Measurements from ENCODE around the gene NTNG1.

The NTNG1 gene

DNA sequence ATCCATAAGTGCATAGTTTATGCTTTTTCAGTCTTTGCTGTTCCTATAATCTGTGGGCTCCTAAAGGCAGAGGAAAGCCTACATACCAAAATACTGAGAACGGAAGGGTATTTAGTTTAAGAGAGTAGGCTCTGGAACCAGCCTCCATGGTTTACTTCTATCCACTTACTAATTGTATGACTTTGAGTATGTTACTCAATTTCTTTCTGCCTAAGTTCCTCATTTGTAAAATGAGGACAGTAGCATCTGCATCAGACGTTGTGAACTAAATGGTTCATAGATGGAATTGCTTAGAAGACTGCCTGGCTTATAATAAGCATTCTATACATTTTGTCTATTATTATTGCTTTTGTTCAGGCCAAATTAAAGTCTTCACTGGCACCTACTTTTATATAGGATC is 111.0 kb downstream of the NTNG1 start:
- H3K79me2 ChIP-seq = no peaks in the 10 kb centered on the region
- TF ChIP-seq, protein P1, sequence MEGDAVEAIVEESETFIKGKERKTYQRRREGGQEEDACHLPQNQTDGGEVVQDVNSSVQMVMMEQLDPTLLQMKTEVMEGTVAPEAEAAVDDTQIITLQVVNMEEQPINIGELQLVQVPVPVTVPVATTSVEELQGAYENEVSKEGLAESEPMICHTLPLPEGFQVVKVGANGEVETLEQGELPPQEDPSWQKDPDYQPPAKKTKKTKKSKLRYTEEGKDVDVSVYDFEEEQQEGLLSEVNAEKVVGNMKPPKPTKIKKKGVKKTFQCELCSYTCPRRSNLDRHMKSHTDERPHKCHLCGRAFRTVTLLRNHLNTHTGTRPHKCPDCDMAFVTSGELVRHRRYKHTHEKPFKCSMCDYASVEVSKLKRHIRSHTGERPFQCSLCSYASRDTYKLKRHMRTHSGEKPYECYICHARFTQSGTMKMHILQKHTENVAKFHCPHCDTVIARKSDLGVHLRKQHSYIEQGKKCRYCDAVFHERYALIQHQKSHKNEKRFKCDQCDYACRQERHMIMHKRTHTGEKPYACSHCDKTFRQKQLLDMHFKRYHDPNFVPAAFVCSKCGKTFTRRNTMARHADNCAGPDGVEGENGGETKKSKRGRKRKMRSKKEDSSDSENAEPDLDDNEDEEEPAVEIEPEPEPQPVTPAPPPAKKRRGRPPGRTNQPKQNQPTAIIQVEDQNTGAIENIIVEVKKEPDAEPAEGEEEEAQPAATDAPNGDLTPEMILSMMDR (IDR thresholded peaks at IDR 0.05) = no peak
- no peak overlapping the region for H3K9ac ChIP-seq
- no peak overlapping the region for H3K27ac ChIP-seq
- no peak overlapping the region for H3K4me2 ChIP-seq (ENCODE audit: low read length)
- H3K27me3 ChIP-seq (ENCODE audit: control insufficient read depth, insufficient read depth, low read length) = no peaks in the 10 kb centered on the region
- H3K9me3 ChIP-seq (ENCODE audit: control insufficient read depth, low read length) = no peaks in the 10 kb centered on the region
- H3K36me3 ChIP-seq (ENCODE audit: control insufficient read depth, insufficient read depth, low read length) = no peaks in the 10 kb centered on the region
- no peak overlapping the region for H3K4me3 ChIP-seq (ENCODE audit: low read depth, low read length)
- no peak overlapping the region for H2AFZ ChIP-seq
- H3K4me1 ChIP-seq = no peaks in the 10 kb centered on the region

DNA sequence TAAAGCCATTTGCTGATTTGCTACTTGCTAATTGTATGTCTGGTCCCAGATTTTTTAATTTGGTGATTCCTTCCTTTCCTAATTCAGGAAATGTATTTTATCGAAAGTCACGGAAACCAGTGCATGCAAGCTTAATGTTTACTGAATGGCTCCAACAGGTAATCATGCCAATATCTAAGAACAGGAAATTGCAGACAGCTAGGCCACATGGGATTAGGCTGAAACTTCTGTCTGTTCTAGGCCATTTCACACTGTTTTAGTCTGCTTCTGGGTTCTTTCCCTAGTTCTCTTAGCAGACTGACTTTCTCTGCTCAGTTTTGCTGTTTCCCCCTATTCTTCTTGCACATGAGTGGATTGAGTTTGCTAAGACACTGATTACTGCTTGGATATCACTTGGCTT is 111.4 kb downstream of the NTNG1 start:
- Histone ChIP-seq H3K27ac (no peak overlapping the region), H3K4me2 (ENCODE audit: low read length) (no peak overlapping the region), H3K4me1 (no peaks in the 10 kb centered on the region), H3K36me3 (ENCODE audit: control insufficient read depth, insufficient read depth, low read length) (no peaks in the 10 kb centered on the region), H3K4me3 (ENCODE audit: low read depth, low read length) (no peak overlapping the region), H3K9me3 (ENCODE audit: control insufficient read depth, low read length) (no peaks in the 10 kb centered on the region), H2AFZ (no peak overlapping the region), H3K9ac (no peak overlapping the region), H3K27me3 (ENCODE audit: control insufficient read depth, insufficient read depth, low read length) (no peaks in the 10 kb centered on the region), H3K79me2 (no peaks in the 10 kb centered on the region)
- TF ChIP-seq, protein P1 (IDR thresholded peaks at IDR 0.05) = no peak

DNA sequence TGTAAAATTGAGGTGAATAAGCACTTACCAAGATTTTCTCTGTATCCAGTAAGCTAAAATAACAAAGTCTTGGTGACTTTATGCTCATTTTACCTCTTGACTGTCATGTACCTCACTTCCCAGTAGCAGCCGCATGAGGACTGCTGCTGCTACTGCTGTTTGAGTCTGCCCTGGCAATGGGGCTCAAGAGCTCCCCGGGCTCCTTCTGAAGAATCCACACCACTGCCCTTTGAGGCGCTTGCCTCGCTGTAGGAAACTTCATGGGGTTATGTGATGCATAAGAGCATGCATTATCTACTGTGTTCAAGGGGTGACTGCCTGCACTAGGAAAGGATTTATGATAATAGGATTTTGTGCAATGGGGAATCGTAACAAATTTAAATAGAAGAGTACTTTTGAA is 113.5 kb downstream of the NTNG1 start:
- Histone ChIP-seq H3K4me3 (ENCODE audit: low read depth, low read length) (no peak overlapping the region), H3K4me2 (ENCODE audit: low read length) (no peak overlapping the region), H2AFZ (no peak overlapping the region), H3K9ac (no peak overlapping the region), H3K79me2 (no peaks in the 10 kb centered on the region), H3K9me3 (ENCODE audit: control insufficient read depth, low read length) (no peaks in the 10 kb centered on the region), H3K27ac (no peak overlapping the region), H3K27me3 (ENCODE audit: control insufficient read depth, insufficient read depth, low read length) (no peaks in the 10 kb centered on the region), H3K4me1 (no peaks in the 10 kb centered on the region), H3K36me3 (ENCODE audit: control insufficient read depth, insufficient read depth, low read length) (no peaks in the 10 kb centered on the region)
- TF ChIP-seq, protein P1 (IDR thresholded peaks at IDR 0.05) = no peak

DNA sequence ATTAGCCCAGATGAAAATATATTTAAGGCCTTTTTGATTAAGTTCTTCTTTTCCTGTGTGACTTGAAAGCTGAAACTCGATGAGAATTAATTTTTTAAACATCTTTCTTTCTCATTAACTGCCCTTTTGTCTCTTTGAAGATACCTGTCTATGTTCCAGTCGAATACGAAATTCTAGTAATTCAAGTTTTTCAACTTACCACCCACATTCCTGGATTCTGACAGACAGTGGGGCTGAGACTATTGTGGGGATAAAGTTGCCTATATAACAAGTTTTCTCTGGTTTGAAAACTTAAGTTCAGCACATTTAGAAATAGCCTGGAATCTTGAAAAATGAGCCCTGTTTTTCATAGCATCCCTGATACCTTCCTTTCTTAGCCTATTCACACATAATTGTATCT is 114.6 kb downstream of the NTNG1 start:
- H2AFZ ChIP-seq = no peak overlapping the region
- no peak overlapping the region for H3K9ac ChIP-seq

More for the DNA sequence above, 114.6 kb downstream of the NTNG1 start:
- Histone ChIP-seq H3K79me2 (no peaks in the 10 kb centered on the region), H3K4me1 (no peaks in the 10 kb centered on the region), H3K27me3 (ENCODE audit: control insufficient read depth, insufficient read depth, low read length) (no peaks in the 10 kb centered on the region), H3K27ac (no peak overlapping the region), H3K4me2 (ENCODE audit: low read length) (peak overlapping the region; percentile 11), H3K36me3 (ENCODE audit: control insufficient read depth, insufficient read depth, low read length) (no peaks in the 10 kb centered on the region), H3K4me3 (ENCODE audit: low read depth, low read length) (no peak overlapping the region), H3K9me3 (ENCODE audit: control insufficient read depth, low read length) (no peaks in the 10 kb centered on the region)
- TF ChIP-seq, protein P1 (IDR thresholded peaks at IDR 0.05) = no peak
